A549 (cell line): ENCODE data around the gene PADI6.

ENCODE experiments used
- CEBPB ChIP-seq, 2 experiments: fragments of >200 bp in 1 of 2; sonication (Bioruptor Twin) in 1 of 2; formaldehyde crosslinking in 1 of 2; IDR thresholded peaks; 2 replicates each; pipeline ENCODE4 v1.6.1; 2012 to 2016
- CHD2 ChIP-seq: fragments of 150-350 bp; IDR thresholded peaks from 2 replicates; pipeline ENCODE4 v1.6.1; 2014; ENCODE audit warnings: low read length; ENCODE audit not compliant: partially characterized antibody
- CHD4 ChIP-seq: fragments of 200-600 bp; sonication (generic); IDR thresholded peaks from 2 replicates; pipeline ENCODE4 v1.6.1; 2016; ENCODE audit warnings: antibody characterized with exemption, mild to moderate bottlenecking, borderline replicate concordance
- CTCF ChIP-seq: fragments of >200 bp; sonication (Bioruptor Twin); formaldehyde crosslinking; IDR thresholded peaks from 3 replicates; pipeline ENCODE4 v1.5.1; 2016
- GATA3 ChIP-seq: IDR thresholded peaks from 2 replicates; pipeline ENCODE4 v1.6.1; 2012; ENCODE audit warnings: borderline replicate concordance
- HMGXB4 ChIP-seq: fragments of 250-450 bp; sonication (Bioruptor Pico); IDR thresholded peaks from 2 replicates; pipeline ENCODE4 v1.5.0; 2021; ENCODE audit warnings: mild to moderate bottlenecking, moderate library complexity, borderline replicate concordance
- JUNB ChIP-seq: fragments of >200 bp; sonication (Bioruptor Twin); formaldehyde crosslinking; IDR thresholded peaks from 2 replicates; pipeline ENCODE4 v1.6.1; 2016
- MAX ChIP-seq: IDR thresholded peaks from 2 replicates; pipeline ENCODE4 v1.6.1; 2012
- PBX3 ChIP-seq: IDR thresholded peaks from 2 replicates; pipeline ENCODE4 v1.6.1; 2012
- POLR2A ChIP-seq: IDR thresholded peaks from 2 replicates; pipeline ENCODE4 v1.6.1; 2012; ENCODE audit warnings: mild to moderate bottlenecking, low read length
- RAD21 ChIP-seq, 2 experiments: fragments of >200 bp in 1 of 2; sonication (Bioruptor Twin) in 1 of 2; formaldehyde crosslinking in 1 of 2; IDR thresholded peaks in 1 of 2; conservative IDR thresholded peaks in 1 of 2; 2 replicates in 1 of 2; 3 replicates in 1 of 2; pipeline ENCODE4 v1.6.1; 2012 to 2018; ENCODE audit warnings: inconsistent platforms in 1 of 2
- REST ChIP-seq: fragments of 200-600 bp; sonication (generic); IDR thresholded peaks from 2 replicates; pipeline ENCODE4 v1.6.1; 2016; ENCODE audit warnings: antibody characterized with exemption, mild to moderate bottlenecking, moderate library complexity
- SMC3 ChIP-seq: fragments of >200 bp; sonication (Bioruptor Twin); formaldehyde crosslinking; IDR thresholded peaks from 3 replicates; pipeline ENCODE4 v1.6.1; 2018; ENCODE audit warnings: inconsistent platforms
- SREBF2 ChIP-seq: fragments of 450-650 bp; IDR thresholded peaks from 2 replicates; pipeline ENCODE4 v1.6.1; 2014; ENCODE audit warnings: mild to moderate bottlenecking, moderate library complexity

GRCh38 chr1:17393230-17393629 lies 21.2 kb downstream of the PADI6 start:
- TF ChIP-seq CTCF = no peak
- TF ChIP-seq REST = no peak
- no peak for TF ChIP-seq POLR2A
- TF ChIP-seq PBX3 = no peak
- no peak for TF ChIP-seq RAD21 (conservative IDR thresholded peaks at IDR 0.05 in 1 of 2, IDR thresholded peaks at IDR 0.05 in 1 of 2)
- TF ChIP-seq SMC3 = no peak
- TF ChIP-seq CEBPB (IDR thresholded peaks at IDR 0.05) = no peak
- TF ChIP-seq MAX = no peak
- no peak for TF ChIP-seq JUNB
- no peak for TF ChIP-seq CHD4
- no peak for TF ChIP-seq HMGXB4 (CRISPR knock-in tag)
- no peak for TF ChIP-seq SREBF2
- TF ChIP-seq CHD2 = no peak
- no peak for TF ChIP-seq GATA3
